Activated naive CD8-positive, alpha-beta T cell treated with anti-CD3 and anti-CD28 coated beads, Interleukin-2, amount 50 U/mL, for 24 hours (primary cell): ENCODE measurements around the gene ABLIM2.

ENCODE experiments used
- ATAC-seq: fragments of 150-1000 bp; cut with Tn5 transposase; one replicate; pipeline ENCODE4 v1.10.0; 2021
- DNase-seq: peaks from one replicate; pipeline ENCODE4 v3.0.0; 2021
- H3K27ac Mint-ChIP-seq: one replicate; pipeline ENCODE4 v1.8.0; 2021; ENCODE audit warnings: mild to moderate bottlenecking, mixed read lengths
- H3K27me3 Mint-ChIP-seq: one replicate; pipeline ENCODE4 v1.8.0; 2021; ENCODE audit warnings: mixed read lengths
- H3K36me3 Mint-ChIP-seq: one replicate; pipeline ENCODE4 v1.8.0; 2021; ENCODE audit warnings: low read depth, mixed read lengths
- H3K4me1 Mint-ChIP-seq: one replicate; pipeline ENCODE4 v1.8.0; 2021; ENCODE audit warnings: mixed read lengths
- H3K4me3 Mint-ChIP-seq: one replicate; pipeline ENCODE4 v1.8.0; 2021; ENCODE audit warnings: mild to moderate bottlenecking, moderate library complexity, mixed read lengths
- H3K9me3 Mint-ChIP-seq: one replicate; pipeline ENCODE4 v1.8.0; 2021; ENCODE audit warnings: mixed read lengths

Gene ABLIM2

DNA sequence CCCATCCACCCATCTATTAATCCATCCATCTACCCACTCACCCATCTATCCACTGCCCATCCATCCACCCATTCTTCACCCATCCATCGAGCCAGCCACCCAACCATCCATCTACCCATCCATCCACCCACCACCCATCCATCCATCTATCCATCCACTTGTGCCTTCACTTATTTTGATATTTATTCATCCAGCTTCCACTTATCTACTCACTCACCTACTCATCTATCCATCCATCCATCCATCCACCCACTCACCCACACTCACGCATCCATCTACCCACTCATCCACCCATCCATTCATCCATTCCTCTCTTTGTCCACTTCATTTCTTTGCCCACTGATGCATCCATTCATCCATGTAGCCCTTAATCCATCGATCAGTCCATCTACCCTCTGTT, 146.1 kb downstream of the ABLIM2 start:
- Mint-ChIP-seq H3K36me3 (no peaks in the 10 kb centered on the region), H3K27me3 (no peaks in the 10 kb centered on the region), H3K9me3 (no peaks in the 10 kb centered on the region), H3K4me1 (no peaks in the 10 kb centered on the region), H3K27ac (no peak overlapping the region), H3K4me3 (no peak overlapping the region)
- ATAC-seq (no peak), DNase-seq (no peak)

DNA sequence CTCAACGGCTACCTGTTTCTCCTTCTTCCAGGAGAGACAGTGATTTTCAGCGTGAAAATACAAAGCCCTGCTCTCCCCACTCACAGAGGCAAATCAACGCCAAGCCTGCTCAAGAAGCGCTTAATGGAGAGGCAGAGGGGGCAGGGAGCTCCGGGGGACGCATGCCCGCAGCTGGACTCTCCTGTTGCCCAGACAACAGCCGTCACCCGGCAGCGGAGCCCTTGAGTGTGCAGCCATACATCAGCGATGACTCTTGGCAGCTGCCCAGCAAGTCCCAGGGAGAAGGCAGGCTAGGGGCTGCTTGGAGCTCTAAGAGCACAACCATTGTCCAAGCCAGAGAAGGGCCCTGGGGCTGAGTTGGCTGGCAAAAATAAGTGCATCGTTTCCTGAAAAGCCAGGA, 148.0 kb downstream of the ABLIM2 start:
- Mint-ChIP-seq H3K27ac (no peak overlapping the region), H3K9me3 (no peaks in the 10 kb centered on the region), H3K4me3 (no peak overlapping the region), H3K36me3 (no peaks in the 10 kb centered on the region), H3K27me3 (no peaks in the 10 kb centered on the region), H3K4me1 (no peaks in the 10 kb centered on the region)
- DNase-seq = no peak
- no peak for ATAC-seq

DNA sequence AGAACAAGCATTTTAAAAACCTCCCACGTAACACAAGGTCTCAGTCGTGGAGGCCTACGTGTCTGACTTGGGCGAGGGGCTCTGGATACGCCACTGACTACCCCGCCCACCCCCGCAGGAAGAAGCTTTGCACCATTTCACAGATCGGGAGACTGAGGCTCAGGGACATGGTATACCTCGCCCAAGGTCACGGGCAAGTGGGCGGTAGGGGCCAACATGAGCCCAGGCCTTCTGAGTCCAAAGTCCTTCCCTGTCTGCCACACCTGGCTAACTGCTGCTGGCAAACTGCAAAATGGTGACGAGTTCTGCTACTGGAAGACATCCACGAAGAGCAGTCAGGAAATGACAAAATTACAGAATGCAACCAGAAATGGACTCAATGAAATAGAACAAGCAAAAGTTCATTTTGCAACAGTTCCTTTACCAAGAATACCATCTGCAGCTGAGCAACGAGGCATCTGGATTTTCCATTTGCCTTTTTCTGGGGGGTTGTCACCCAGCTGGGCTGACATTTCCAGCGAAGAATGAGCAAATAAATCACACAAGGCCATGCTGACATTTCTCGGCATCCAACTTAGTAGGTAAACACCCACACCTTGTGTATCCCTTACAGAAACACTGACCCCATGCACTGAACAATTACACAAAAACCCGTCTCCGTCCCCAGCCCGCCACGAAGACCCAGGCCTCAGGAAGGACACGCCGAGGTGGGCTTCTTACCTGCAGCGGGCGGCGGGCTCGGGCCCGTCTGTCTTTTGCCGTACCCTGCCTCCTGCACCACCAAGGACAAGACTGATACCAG, 148.7 kb downstream of the ABLIM2 start:
- ATAC-seq = no peak
- Mint-ChIP-seq H3K36me3 (no peaks in the 10 kb centered on the region), H3K9me3 (no peaks in the 10 kb centered on the region)

DNA sequence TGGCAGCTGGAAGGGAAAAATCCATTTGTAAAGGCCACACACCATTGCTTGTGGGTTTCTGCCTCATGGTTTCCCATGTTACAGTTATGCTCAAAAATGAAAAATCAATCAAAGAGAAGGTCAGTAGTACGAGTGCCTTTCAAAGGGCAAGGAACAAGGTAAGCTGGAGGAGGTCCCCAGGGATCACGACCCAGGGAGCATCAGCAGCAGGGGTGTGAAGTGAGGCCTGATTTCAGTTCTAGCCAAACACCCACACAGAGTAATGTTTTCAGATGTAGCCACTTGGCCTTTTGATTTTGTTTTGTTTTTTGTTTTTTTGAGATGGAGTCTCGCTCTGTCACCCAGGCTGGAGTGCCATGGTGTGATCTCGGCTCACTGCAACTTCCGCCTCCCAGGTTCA, 149.5 kb downstream of the ABLIM2 start:
- ATAC-seq (no peak), DNase-seq (no peak)
- no peaks in the 10 kb centered on the region for H3K36me3 Mint-ChIP-seq
- no peak overlapping the region for H3K4me3 Mint-ChIP-seq
- H3K4me1 Mint-ChIP-seq = no peaks in the 10 kb centered on the region
- H3K27ac Mint-ChIP-seq = no peak overlapping the region
- no peaks in the 10 kb centered on the region for H3K9me3 Mint-ChIP-seq
- no peaks in the 10 kb centered on the region for H3K27me3 Mint-ChIP-seq

More for the DNA sequence above, 148.7 kb downstream of the ABLIM2 start:
- no peaks in the 10 kb centered on the region for H3K4me1 Mint-ChIP-seq
- no peak for DNase-seq
- H3K27ac Mint-ChIP-seq = no peak overlapping the region
- no peaks in the 10 kb centered on the region for H3K27me3 Mint-ChIP-seq
- no peak overlapping the region for H3K4me3 Mint-ChIP-seq

DNA sequence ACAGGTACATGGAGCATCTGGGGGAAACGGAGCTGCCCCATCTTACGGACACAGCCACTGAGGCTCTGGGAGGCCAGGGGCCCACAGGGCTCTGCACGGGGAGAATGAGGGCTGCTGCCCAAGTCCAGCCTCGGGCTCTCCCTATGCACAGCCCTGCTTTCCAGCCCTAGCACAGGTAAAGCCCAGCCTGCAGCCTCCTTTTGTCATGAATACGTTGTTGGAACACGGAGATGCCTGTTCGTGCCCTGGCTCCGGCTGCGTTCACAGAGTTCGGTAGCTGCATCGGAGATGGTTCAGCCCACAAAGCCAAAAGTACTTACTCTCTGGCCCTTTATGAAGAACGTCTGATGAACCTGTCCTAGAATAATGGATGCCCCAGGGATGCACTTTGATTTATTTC, 150.2 kb downstream of the ABLIM2 start:
- H3K9me3 Mint-ChIP-seq = no peaks in the 10 kb centered on the region
- no peaks in the 10 kb centered on the region for H3K27me3 Mint-ChIP-seq
- H3K4me3 Mint-ChIP-seq = no peak overlapping the region
- DNase-seq = no peak
- no peak for ATAC-seq
- H3K27ac Mint-ChIP-seq = no peak overlapping the region
- H3K4me1 Mint-ChIP-seq = no peaks in the 10 kb centered on the region
- no peaks in the 10 kb centered on the region for H3K36me3 Mint-ChIP-seq

DNA sequence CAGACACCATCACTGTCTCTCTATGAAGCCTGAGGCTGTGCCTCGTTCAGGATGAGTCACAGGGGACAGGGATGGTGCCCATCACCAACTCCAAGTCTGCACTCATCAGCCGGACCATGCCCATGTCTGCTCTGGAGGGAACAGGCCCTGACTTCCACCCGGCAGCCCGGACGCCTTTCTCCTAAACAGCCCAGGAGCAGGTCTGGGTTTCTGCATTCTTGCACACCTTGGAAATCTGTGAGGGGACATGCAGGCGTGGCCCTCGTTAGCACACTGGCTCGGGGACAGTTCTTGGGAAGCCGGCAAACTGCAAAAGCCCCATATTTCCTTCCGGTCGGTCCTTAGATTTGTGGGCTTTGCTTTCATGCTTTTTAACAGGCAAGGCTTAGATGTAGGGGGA, 151.0 kb downstream of the ABLIM2 start:
- Mint-ChIP-seq H3K27ac (no peak overlapping the region), H3K9me3 (no peaks in the 10 kb centered on the region), H3K4me1 (no peaks in the 10 kb centered on the region), H3K36me3 (no peaks in the 10 kb centered on the region), H3K27me3 (no peaks in the 10 kb centered on the region), H3K4me3 (no peak overlapping the region)
- DNase-seq = no peak
- ATAC-seq = no peak

DNA sequence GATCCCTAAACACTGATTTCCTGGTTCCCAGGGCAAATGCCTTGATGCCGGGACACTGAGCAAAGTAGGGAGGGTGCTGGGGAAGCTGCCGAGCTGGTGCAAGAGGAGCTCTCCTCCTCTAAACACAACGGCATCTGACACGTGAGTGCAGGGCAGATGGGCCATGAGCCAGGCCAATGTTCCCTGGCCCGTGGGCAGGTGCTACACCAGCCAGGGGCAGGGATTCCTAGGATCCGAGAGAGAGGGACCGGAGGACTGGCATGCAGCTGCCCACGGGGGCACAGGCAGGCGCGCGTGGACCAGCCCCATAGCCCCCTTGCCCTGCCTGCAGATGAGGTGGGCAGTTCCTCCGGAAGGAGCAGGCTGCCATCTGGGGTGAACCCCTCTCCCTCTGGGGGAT, 152.1 kb downstream of the ABLIM2 start:
- Mint-ChIP-seq H3K36me3 (no peaks in the 10 kb centered on the region), H3K9me3 (no peaks in the 10 kb centered on the region), H3K4me3 (no peak overlapping the region), H3K4me1 (no peaks in the 10 kb centered on the region), H3K27me3 (no peaks in the 10 kb centered on the region), H3K27ac (no peak overlapping the region)
- DNase-seq (no peak), ATAC-seq (no peak)

DNA sequence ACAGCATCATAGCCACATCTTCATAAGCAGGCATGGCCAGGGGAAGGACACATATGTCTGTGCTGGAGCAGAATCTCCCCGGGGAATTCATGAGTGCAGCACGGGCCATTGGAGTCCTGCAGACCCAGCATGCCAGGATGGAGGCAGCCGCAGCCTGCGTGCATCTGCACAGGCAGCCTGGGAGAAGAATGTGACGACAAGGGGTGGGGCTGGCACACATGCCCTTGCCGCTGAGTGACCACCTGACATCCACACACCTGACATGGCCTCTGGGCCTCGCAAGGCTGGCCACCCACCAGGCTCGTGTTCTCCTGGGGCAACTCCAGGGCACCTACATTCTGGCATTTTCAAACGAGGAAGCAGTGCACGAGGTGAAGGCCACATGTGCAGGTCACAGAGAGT, 152.8 kb downstream of the ABLIM2 start:
- Mint-ChIP-seq H3K36me3 (no peaks in the 10 kb centered on the region), H3K4me1 (no peaks in the 10 kb centered on the region), H3K9me3 (no peaks in the 10 kb centered on the region), H3K27me3 (no peaks in the 10 kb centered on the region), H3K4me3 (no peak overlapping the region), H3K27ac (no peak overlapping the region)
- ATAC-seq (no peak), DNase-seq (no peak)

DNA sequence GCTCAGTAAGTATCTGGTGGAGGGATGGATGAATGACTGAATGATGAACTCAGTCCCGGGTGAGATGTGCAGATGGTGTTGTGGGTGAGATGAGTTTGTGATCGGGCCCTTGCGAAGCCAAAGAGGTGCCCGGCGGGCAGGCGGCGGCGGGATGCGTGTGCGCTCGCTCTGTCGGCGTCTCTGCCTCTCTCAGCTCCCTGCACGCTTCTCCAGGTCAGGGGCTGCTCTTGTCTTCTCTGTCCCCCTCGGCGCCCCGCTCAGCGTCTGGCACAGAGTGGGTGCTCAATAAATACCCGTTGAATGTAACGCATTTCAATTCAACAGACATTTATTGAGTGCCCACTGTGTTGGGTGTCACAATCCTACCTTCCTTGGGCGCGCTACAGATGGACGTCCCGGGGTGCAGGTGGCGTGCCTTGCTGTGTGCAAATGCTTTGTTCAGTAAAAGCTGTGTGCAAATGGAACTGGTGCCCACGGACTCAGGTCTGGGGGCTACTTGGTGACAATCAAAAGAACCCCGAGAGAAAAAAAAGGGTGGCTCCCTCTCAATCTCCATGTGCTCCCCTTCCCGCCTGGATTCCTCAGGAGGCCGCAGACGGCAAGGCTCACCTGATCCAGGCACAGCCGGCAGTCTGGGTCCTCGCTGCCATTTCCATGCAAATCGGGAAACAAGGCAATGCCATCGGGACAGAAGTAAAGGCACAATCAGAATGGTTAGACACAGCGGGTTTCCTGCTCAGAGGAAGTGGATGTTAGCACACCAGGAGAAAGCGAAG, 153.4 kb downstream of the ABLIM2 start:
- H3K4me1 Mint-ChIP-seq = no peaks in the 10 kb centered on the region
- H3K4me3 Mint-ChIP-seq = no peak overlapping the region
- H3K27me3 Mint-ChIP-seq = no peaks in the 10 kb centered on the region
- no peak overlapping the region for H3K27ac Mint-ChIP-seq
- DNase-seq = no peak
- H3K36me3 Mint-ChIP-seq = no peaks in the 10 kb centered on the region
- ATAC-seq = no peak
- H3K9me3 Mint-ChIP-seq = no peaks in the 10 kb centered on the region

DNA sequence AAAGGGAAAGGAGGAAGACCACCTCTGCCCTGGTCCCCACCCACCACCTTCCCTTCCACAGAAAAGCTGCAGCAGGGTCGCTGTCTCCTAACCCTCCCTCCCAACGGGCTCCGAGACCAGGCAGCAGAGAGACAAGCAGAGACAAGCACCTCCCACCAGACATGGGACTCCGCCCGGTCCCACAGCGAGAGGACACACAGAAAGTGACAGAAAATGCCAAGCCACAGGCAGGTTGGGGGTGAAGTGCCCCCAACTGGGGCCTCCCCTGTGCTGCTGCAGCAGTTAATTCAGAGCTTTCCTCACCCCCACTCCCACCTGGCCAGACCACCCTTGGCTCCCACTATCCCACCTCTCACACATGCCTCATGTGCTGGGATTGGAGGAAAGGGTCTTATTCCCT, 154.5 kb downstream of the ABLIM2 start:
- H3K4me1 Mint-ChIP-seq = no peaks in the 10 kb centered on the region
- no peaks in the 10 kb centered on the region for H3K27me3 Mint-ChIP-seq
- DNase-seq = no peak
- no peak overlapping the region for H3K4me3 Mint-ChIP-seq
- H3K9me3 Mint-ChIP-seq = no peaks in the 10 kb centered on the region
- H3K27ac Mint-ChIP-seq = no peak overlapping the region
- no peak for ATAC-seq
- no peaks in the 10 kb centered on the region for H3K36me3 Mint-ChIP-seq

DNA sequence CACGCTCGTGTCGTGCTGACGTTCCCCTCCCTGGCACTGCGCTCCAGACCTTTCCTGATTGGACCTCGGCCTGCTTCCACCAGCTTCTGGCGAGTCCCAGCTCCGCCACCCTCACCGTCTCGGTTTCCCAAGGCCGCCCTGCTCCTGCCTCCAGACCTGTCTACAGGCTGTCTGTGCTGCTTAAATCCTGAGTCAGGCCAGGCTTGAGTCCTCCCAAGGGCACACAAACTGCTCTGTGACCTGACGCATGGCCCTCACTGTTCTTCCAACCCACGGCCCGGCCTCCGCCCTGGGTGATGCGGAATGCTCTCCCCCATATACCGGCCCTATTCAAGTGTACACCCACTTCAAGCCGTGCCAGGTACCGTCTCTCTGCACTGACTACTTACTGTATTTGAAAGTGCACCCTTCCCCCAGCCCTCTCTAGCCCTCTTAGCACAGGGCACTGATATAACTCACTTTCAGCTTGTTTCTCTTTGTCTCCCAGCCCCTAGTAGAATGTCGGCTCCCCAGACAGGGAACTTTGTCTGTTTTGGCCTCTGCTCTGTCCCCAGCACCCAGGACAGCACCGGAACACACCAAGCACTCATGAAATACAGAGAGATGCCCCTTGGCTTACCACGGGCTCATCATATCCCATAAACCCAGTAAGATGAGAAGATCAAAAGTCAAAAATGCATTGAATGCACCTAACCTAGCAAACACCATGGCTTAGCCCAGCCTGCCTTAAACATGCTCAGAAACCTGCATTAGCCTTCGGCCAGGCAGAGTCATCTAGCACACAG, 155.9 kb downstream of the ABLIM2 start:
- no peaks in the 10 kb centered on the region for H3K4me1 Mint-ChIP-seq
- no peaks in the 10 kb centered on the region for H3K36me3 Mint-ChIP-seq
- H3K27ac Mint-ChIP-seq = no peak overlapping the region

DNA sequence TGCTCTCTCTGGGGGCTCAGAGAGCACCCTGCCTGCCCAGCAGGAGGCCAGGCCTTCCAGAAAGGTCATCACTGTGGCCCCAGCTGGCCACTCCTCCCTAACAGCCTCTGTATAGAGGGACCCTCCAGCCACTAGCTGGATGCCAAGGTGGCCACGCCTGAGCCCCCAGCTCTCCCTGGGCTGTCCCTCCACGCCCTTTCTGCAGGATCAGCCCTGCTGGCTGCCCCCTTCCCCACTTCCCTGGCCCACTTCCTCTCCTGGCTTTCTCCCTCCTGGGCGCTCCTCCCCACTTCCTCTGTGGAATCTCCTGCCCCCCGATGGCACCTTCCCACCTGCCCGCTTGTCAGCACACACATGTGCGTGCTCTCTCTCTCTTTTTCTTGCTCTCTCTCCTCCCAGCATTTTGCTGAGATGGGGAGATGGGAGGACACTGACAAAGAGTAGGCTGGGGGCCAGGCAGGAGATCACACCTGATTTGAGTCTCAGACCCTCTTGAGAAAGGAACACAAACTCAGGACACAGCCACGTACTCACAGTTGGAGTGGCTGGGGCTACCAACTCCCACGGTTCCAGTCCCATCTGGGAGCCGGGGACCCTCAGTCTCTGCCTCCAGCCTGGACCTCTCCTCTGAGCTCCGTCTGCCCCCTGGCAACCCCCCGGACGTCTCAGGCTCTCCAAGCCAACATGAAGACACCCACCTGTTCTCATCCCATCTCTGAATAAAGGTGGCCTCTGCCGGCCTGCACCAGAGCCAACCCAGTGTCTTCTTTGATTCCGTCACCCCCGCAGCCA, 156.9 kb downstream of the ABLIM2 start:
- no peaks in the 10 kb centered on the region for H3K36me3 Mint-ChIP-seq
- DNase-seq (no peak), ATAC-seq (no peak)
- H3K4me1 Mint-ChIP-seq = no peaks in the 10 kb centered on the region
- H3K27me3 Mint-ChIP-seq = no peaks in the 10 kb centered on the region
- no peak overlapping the region for H3K4me3 Mint-ChIP-seq
- no peak overlapping the region for H3K27ac Mint-ChIP-seq
- no peaks in the 10 kb centered on the region for H3K9me3 Mint-ChIP-seq

More for the DNA sequence above, 155.9 kb downstream of the ABLIM2 start:
- H3K27me3 Mint-ChIP-seq = no peaks in the 10 kb centered on the region
- H3K4me3 Mint-ChIP-seq = no peak overlapping the region
- H3K9me3 Mint-ChIP-seq = no peaks in the 10 kb centered on the region
- no peak for DNase-seq
- no peak for ATAC-seq

DNA sequence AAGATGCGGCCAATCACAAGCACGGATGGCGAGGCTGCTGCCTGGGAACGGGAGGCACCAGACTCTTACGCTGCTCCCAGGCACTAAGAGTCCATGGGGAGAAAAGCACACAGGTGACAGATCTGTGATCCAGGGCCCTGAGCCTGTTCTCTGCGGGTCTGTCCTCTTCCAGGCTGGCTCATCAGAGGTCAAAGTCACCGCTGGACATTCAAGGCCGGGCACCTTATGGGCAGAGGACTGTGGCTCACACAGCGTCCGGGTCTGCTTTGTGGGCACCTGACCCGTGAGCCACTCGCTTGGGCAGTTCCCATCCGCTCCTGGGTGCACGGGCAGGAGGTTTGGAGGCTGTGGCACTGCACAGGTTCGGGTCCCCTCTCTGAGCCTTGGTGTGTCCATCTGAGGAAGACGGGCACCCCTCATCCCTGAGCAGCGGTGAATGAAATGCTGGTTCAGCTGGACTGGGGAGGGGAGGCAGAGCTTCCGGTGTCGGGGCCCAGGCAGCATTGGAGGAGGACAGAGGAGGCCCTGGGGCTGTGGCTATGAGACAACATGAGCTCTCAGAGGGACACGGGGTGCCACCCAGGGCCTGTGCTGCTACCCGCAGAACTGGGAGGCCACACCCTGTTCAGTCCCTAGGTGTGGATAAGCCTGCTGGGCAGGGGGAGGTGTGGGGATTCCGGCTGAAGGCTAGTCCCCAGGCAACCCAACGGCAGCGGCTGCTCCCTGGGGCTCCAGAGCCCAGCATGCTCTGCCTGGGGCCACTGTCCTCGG, 157.7 kb downstream of the ABLIM2 start:
- DNase-seq (no peak), ATAC-seq (no peak)
- no peaks in the 10 kb centered on the region for H3K36me3 Mint-ChIP-seq
- no peaks in the 10 kb centered on the region for H3K27me3 Mint-ChIP-seq
- H3K4me1 Mint-ChIP-seq = no peaks in the 10 kb centered on the region
- H3K9me3 Mint-ChIP-seq = no peaks in the 10 kb centered on the region
- H3K4me3 Mint-ChIP-seq = no peak overlapping the region
- H3K27ac Mint-ChIP-seq = no peak overlapping the region

DNA sequence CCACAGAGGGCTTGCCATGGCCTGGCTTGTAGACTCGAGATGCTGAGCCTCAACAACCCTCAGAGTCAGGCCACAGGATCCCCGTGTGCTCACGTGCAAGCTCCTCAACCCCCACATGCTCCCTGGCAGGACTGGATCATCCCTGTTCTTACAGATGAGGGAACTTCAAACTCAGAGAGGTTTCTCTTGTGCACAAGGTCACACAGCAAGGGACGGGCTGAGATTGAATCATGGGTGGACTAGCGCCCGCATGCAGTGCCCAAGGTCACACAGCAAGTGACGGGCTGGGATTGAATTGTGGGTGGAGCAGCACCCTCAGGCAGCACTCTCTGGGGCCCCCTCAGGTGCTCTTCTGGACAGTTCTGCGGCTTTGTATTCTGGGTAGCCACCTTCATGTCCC, 158.4 kb downstream of the ABLIM2 start:
- no peak overlapping the region for H3K27ac Mint-ChIP-seq
- no peak overlapping the region for H3K4me3 Mint-ChIP-seq
- no peak for ATAC-seq
- H3K27me3 Mint-ChIP-seq = no peaks in the 10 kb centered on the region
- H3K36me3 Mint-ChIP-seq = no peaks in the 10 kb centered on the region
- no peak for DNase-seq
- no peaks in the 10 kb centered on the region for H3K4me1 Mint-ChIP-seq
- H3K9me3 Mint-ChIP-seq = no peaks in the 10 kb centered on the region
